CD14-positive monocyte (primary cell): ENCODE results near the gene NKAIN4. TPM values are rescaled to one million over a fixed set of nuclear protein-coding genes. Genes with fewer than 3 reads are reported as not detected.

ENCODE experiments used
- DNase-seq, 3 donors: peaks; one replicate each; pipeline ENCODE4 v3.0.0-alpha.2; 2011 to 2022
- H2AFZ ChIP-seq: 2 replicates; pipeline ENCODE4 v1.6.0; 2012; ENCODE audit warnings: mild to moderate bottlenecking, low read depth, low read length, inconsistent platforms; ENCODE audit not compliant: insufficient read depth, poor library complexity, severe bottlenecking
- H3K27ac ChIP-seq, 2 donors: 1 replicate in 1 of 2; 2 replicates in 1 of 2; pipeline ENCODE4 v1.5.1; 2012 to 2013; ENCODE audit warnings: low read length in 2 of 2, control low read depth in 1 of 2, inconsistent platforms in 1 of 2, low read depth in 1 of 2, mild to moderate bottlenecking in 1 of 2
- H3K27me3 ChIP-seq, 2 donors: one replicate each; pipeline versions ENCODE4 v1.6.0 to v1.6.1; 2011 to 2013; ENCODE audit warnings: low read length in 2 of 2; ENCODE audit not compliant: control insufficient read depth in 2 of 2, insufficient read depth in 2 of 2
- H3K36me3 ChIP-seq, 2 donors: replicated peaks in 1 of 2; 1 replicate in 1 of 2; 2 replicates in 1 of 2; pipeline versions ENCODE4 v1.5.1 to v1.6.1; 2012 to 2013; ENCODE audit warnings: low read length in 2 of 2, control low read depth in 1 of 2, inconsistent platforms in 1 of 2, mild to moderate bottlenecking in 1 of 2; ENCODE audit not compliant: insufficient read depth in 2 of 2, control insufficient read depth in 1 of 2
- H3K4me1 ChIP-seq, 2 donors: 1 replicate in 1 of 2; 2 replicates in 1 of 2; pipeline versions ENCODE4 v1.5.1 to v1.6.1; 2012 to 2013; ENCODE audit warnings: low read length in 2 of 2, control low read depth in 1 of 2, inconsistent platforms in 1 of 2, mild to moderate bottlenecking in 1 of 2, moderate library complexity in 1 of 2; ENCODE audit not compliant: insufficient read depth in 2 of 2, control insufficient read depth in 1 of 2
- H3K4me2 ChIP-seq: replicated peaks from 2 replicates; pipeline ENCODE3; 2012; ENCODE audit warnings: low read length, moderate library complexity, mild to moderate bottlenecking; ENCODE audit not compliant: poor library complexity, severe bottlenecking; ENCODE audit errors: extremely low read depth
- H3K4me3 ChIP-seq, 3 experiments: fragments of 200-600 bp in 1 of 3; sonication (generic) in 1 of 3; replicated peaks in 1 of 3; 1 replicate in 2 of 3; 2 replicates in 1 of 3; pipeline ENCODE4 v1.5.1; 2011 to 2013; ENCODE audit warnings: low read length in 3 of 3, mild to moderate bottlenecking in 3 of 3, control low read depth in 2 of 3, low read depth in 2 of 3, inconsistent platforms in 1 of 3, moderate library complexity in 1 of 3
- H3K79me2 ChIP-seq: 2 replicates; pipeline ENCODE4 v1.6.0; 2012; ENCODE audit warnings: mild to moderate bottlenecking, control low read depth, inconsistent platforms, low read length, moderate library complexity; ENCODE audit not compliant: insufficient read depth
- H3K9ac ChIP-seq: 2 replicates; pipeline ENCODE4 v1.6.0; 2017; ENCODE audit warnings: low read length, mild to moderate bottlenecking; ENCODE audit not compliant: insufficient read depth, poor library complexity, severe bottlenecking
- H3K9me3 ChIP-seq, 2 donors: replicated peaks in 1 of 2; 1 replicate in 1 of 2; 2 replicates in 1 of 2; pipeline versions ENCODE4 v1.5.1 to v1.6.1; 2012 to 2013; ENCODE audit warnings: low read length in 2 of 2, control low read depth in 1 of 2; ENCODE audit not compliant: control insufficient read depth in 1 of 2, insufficient read depth in 1 of 2
- H4K20me1 ChIP-seq: 2 replicates; pipeline ENCODE4 v1.6.0; 2012; ENCODE audit warnings: mild to moderate bottlenecking, low read length, control low read depth, moderate library complexity; ENCODE audit not compliant: insufficient read depth
- H3K27ac Mint-ChIP-seq, 7 donors: one replicate each; pipeline ENCODE4 v1.8.0; 2020; ENCODE audit warnings: mild to moderate bottlenecking in 7 of 7, mixed read lengths in 7 of 7, moderate library complexity in 6 of 7, inconsistent platforms in 2 of 7
- H3K27me3 Mint-ChIP-seq, 3 donors: one replicate each; pipeline ENCODE4 v1.8.0; 2021 to 2022; ENCODE audit warnings: low read depth in 3 of 3, mild to moderate bottlenecking in 3 of 3, mixed read lengths in 3 of 3, moderate library complexity in 3 of 3, inconsistent platforms in 1 of 3
- H3K36me3 Mint-ChIP-seq, 2 donors: one replicate each; pipeline ENCODE4 v1.8.0; 2020; ENCODE audit warnings: mixed read lengths in 2 of 2, inconsistent platforms in 1 of 2, mild to moderate bottlenecking in 1 of 2
- H3K4me1 Mint-ChIP-seq: one replicate; pipeline ENCODE4 v1.8.0; 2020; ENCODE audit warnings: mild to moderate bottlenecking, mixed read lengths
- H3K4me3 Mint-ChIP-seq, 2 donors: one replicate each; pipeline ENCODE4 v1.8.0; 2020; ENCODE audit warnings: mild to moderate bottlenecking in 2 of 2, mixed read lengths in 2 of 2, moderate library complexity in 1 of 2
- H3K9me3 Mint-ChIP-seq, 7 donors: one replicate each; pipeline ENCODE4 v1.8.0; 2020 to 2022; ENCODE audit warnings: mixed read lengths in 7 of 7, mild to moderate bottlenecking in 6 of 7, moderate library complexity in 6 of 7, inconsistent platforms in 2 of 7
- CTCF ChIP-seq: fragments of 200-600 bp; IDR thresholded peaks from one replicate; pipeline ENCODE4 v1.8.0; 2022; ENCODE audit warnings: antibody characterized with exemption, mild to moderate bottlenecking
- WGBS: methylation state at CpG from one replicate; pipeline ENCODE4 v1.1.5; 2013; ENCODE audit warnings: missing lambda C conversion rate; ENCODE audit not compliant: insufficient coverage; 5-methylcytosine and 5-hydroxymethylcytosine counted together
- intact Hi-C, 2 donors: fragments of 100-400 bp; cut with micrococcal nuclease; formaldehyde crosslinking; loops; one replicate each; pipeline versions ENCODE4 v1.15.0 to v1.15.1; 2023
- polyA plus RNA-seq, 3 donors: library from polyadenylated mRNA; depleted of rRNA in 1 of 3; unstranded in 2 of 3; stranded (reverse) in 1 of 3; fragments of 300-500 nt in 2 of 3; fragments of >200 nt in 1 of 3; fragmentation: Illumina TruSeq in 2 of 3; gene quantifications; 1 replicate in 2 of 3; 2 replicates in 1 of 3; pipeline ENCODE4 v1.2.3, GENCODE V29; 2012 to 2021

Gene NKAIN4
- polyA plus RNA-seq, 3 donors: not detected

GRCh38 chr20:63212792-63213191 lies 41.5 kb downstream of the NKAIN4 start:
- Histone ChIP-seq H3K4me3 (no peak overlapping the region), H3K27me3 (no peaks in the 10 kb centered on the region), H3K9ac (no peak overlapping the region), H3K79me2 (peaks cover 80% of the 10 kb centered on the region), H3K27ac (peak overlapping the region in 1 of 2 donors; percentile 2), H3K36me3 (peaks cover 50 to 69% of the 10 kb centered on the region in 2 donors), H3K4me1 (peaks cover 15 to 19% of the 10 kb centered on the region in 2 donors), H4K20me1 (peaks cover 75% of the 10 kb centered on the region), H3K9me3 (no peaks in the 10 kb centered on the region), H2AFZ (no peak overlapping the region), H3K4me2 (no peak overlapping the region)
- peaks cover 52 to 66% of the 10 kb centered on the region in 2 donors for H3K36me3 Mint-ChIP-seq
- intact Hi-C loops: loop anchor here in 1 of 2 donors (10.0 kb wide), 1 partner anchor 278 kb away; the partner anchor contains the start of gene GID8
- peaks cover 24% of the 10 kb centered on the region for H3K4me1 Mint-ChIP-seq
- peak overlapping the region in 1 of 7 donors; percentile 55 for H3K27ac Mint-ChIP-seq
- H3K4me3 Mint-ChIP-seq: no peak overlapping the region
- no peaks in the 10 kb centered on the region for H3K27me3 Mint-ChIP-seq
- 86% methylated on average over 1 of the region's 5 CpGs for WGBS
- no peak for DNase-seq
- no peak for TF ChIP-seq CTCF
- no peaks in the 10 kb centered on the region for H3K9me3 Mint-ChIP-seq

- intact Hi-C loops: loop anchor here in 1 of 2 donors (10.0 kb wide), 1 partner anchor 278 kb away; the partner anchor contains the start of gene GID8
- Mint-ChIP-seq H3K4me3 (no peak overlapping the region), H3K36me3 (peaks cover 55 to 70% of the 10 kb centered on the region in 2 donors), H3K4me1 (peaks cover 24% of the 10 kb centered on the region), H3K9me3 (no peaks in the 10 kb centered on the region), H3K27me3 (no peaks in the 10 kb centered on the region), H3K27ac (peak overlapping the region in 1 of 7 donors; percentile 79)
- TF ChIP-seq CTCF: no peak
- Histone ChIP-seq H3K4me1 (peaks cover 15 to 19% of the 10 kb centered on the region in 2 donors), H3K79me2 (peaks cover 84% of the 10 kb centered on the region), H2AFZ (no peak overlapping the region), H3K36me3 (peaks cover 54 to 73% of the 10 kb centered on the region in 2 donors), H3K9ac (no peak overlapping the region), H3K27me3 (no peaks in the 10 kb centered on the region), H3K27ac (peak overlapping the region in 1 of 2 donors; percentile 2), H3K9me3 (no peaks in the 10 kb centered on the region), H3K4me2 (no peak overlapping the region), H4K20me1 (peaks cover 79% of the 10 kb centered on the region), H3K4me3 (no peak overlapping the region)
- no peak for DNase-seq
- 97% methylated on average over 5 of the region's 5 CpGs for WGBS
These were observed 41.9 kb downstream of the NKAIN4 start for GRCh38 chr20:63212393-63212730.
